Endodermal cell (in vitro differentiated cells): ENCODE data around the gene TIMP4. TPM values are rescaled to one million over a fixed set of nuclear protein-coding genes. Genes with fewer than 3 reads are reported as not detected.

Source experiments
- DNase-seq: peaks from one replicate; pipeline ENCODE4 v3.0.0-alpha.2; 2017
- H3K27ac ChIP-seq: 2 replicates; pipeline ENCODE4 v1.5.1; 2013; ENCODE audit warnings: mild to moderate bottlenecking, low read depth, low read length, moderate library complexity
- H3K27me3 ChIP-seq: 2 replicates; pipeline ENCODE4 v1.6.1; 2013; ENCODE audit warnings: mild to moderate bottlenecking, low read length, moderate library complexity; ENCODE audit not compliant: insufficient read depth, control insufficient read depth, poor library complexity, severe bottlenecking
- H3K36me3 ChIP-seq: 2 replicates; pipeline ENCODE4 v1.7.0; 2013; ENCODE audit warnings: mild to moderate bottlenecking, low read length, moderate library complexity; ENCODE audit not compliant: control insufficient read depth, insufficient read depth
- H3K4me1 ChIP-seq: one replicate; pipeline ENCODE4 v1.7.0; 2013; ENCODE audit warnings: low read length; ENCODE audit not compliant: control insufficient read depth, insufficient read depth
- H3K4me3 ChIP-seq: 2 replicates; pipeline ENCODE4 v1.5.1; 2013; ENCODE audit warnings: mild to moderate bottlenecking, low read length, moderate library complexity
- H3K9ac ChIP-seq: 2 replicates; pipeline ENCODE4 v1.6.1; 2013; ENCODE audit warnings: mild to moderate bottlenecking, low read length, moderate library complexity; ENCODE audit not compliant: poor library complexity, severe bottlenecking; ENCODE audit errors: extremely low read depth
- H3K9me3 ChIP-seq: 2 replicates; pipeline ENCODE4 v1.6.1; 2013; ENCODE audit warnings: mild to moderate bottlenecking, low read length, moderate library complexity; ENCODE audit not compliant: control insufficient read depth
- H3K27ac Mint-ChIP-seq: 2 replicates; pipeline ENCODE4 v1.8.0; 2020; ENCODE audit warnings: mixed read lengths
- H3K27me3 Mint-ChIP-seq: 2 replicates; pipeline ENCODE4 v1.8.0; 2021; ENCODE audit warnings: mild to moderate bottlenecking, mixed read lengths; ENCODE audit not compliant: insufficient read depth
- H3K36me3 Mint-ChIP-seq: 2 replicates; pipeline ENCODE4 v1.8.0; 2020; ENCODE audit warnings: low read depth, mixed read lengths
- H3K4me1 Mint-ChIP-seq: 2 replicates; pipeline ENCODE4 v1.8.0; 2020; ENCODE audit warnings: mixed read lengths
- H3K4me3 Mint-ChIP-seq: 2 replicates; pipeline ENCODE4 v1.8.0; 2020; ENCODE audit warnings: mild to moderate bottlenecking, moderate library complexity, mixed read lengths
- H3K9me3 Mint-ChIP-seq: 2 replicates; pipeline ENCODE4 v1.8.0; 2020; ENCODE audit warnings: mild to moderate bottlenecking, mixed read lengths
- WGBS, 2 experiments: methylation state at CpG; one replicate each; pipeline versions ENCODE4 v1.1.5 to v1.1.7; 2013; ENCODE audit warnings: missing lambda C conversion rate in 2 of 2, mixed read lengths in 1 of 2; ENCODE audit not compliant: insufficient coverage in 1 of 2, insufficient read length in 1 of 2; 5-methylcytosine and 5-hydroxymethylcytosine counted together
- total RNA-seq, 2 donors: library from RNA; stranded (reverse); fragmentation: NEBNext Ultra II Directional in 1 of 2; extraction: Animal tissue kit (Norgen Biotek cat#: 25700) in 1 of 2; gene quantifications; 2 replicates in 1 of 2; 3 replicates in 1 of 2; pipeline ENCODE4 v1.2.1, GENCODE V29; 2021
- TF ChIP-seq, protein P1 (sequence below): fragments of 200-600 bp; sonication (generic); conservative IDR thresholded peaks from 2 replicates; pipeline ENCODE4 v1.5.0; 2021; ENCODE audit warnings: antibody characterized with exemption, mild to moderate bottlenecking

TIMP4 gene
- total RNA-seq, 2 donors from 2014 or later = 4.4 TPM; not detected in 1

DNA sequence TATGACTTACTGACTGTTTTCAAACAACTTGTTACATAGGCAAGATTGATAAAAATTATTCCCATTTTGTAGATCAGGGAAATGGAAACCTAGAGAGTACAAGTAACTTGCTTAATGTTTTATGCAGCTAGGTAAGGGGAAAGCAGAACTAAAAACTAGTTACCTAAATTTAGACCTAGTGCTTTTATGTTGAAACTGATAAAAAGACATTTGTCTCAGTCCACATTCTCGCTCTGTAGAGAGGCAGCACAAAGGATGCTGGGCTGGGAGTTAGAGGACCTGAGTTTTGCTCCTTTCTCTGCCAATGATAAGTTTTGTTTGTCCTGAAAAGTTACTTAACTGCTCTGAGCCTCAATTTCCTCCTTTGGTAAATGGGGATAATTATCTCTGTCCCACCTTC lies 17.4 kb downstream of the TIMP4 start:
- Histone ChIP-seq H3K27ac (no peak overlapping the region), H3K27me3 (no peaks in the 10 kb centered on the region), H3K9me3 (no peaks in the 10 kb centered on the region), H3K36me3 (no peaks in the 10 kb centered on the region), H3K9ac (no peak overlapping the region), H3K4me1 (no peaks in the 10 kb centered on the region), H3K4me3 (no peak overlapping the region)
- Mint-ChIP-seq H3K36me3 (no peaks in the 10 kb centered on the region), H3K27ac (no peak overlapping the region), H3K27me3 (no peaks in the 10 kb centered on the region), H3K4me1 (peaks cover 9% of the 10 kb centered on the region), H3K9me3 (no peaks in the 10 kb centered on the region), H3K4me3 (no peak overlapping the region)
- DNase-seq = no peak
- 91 to 100% methylated on average over 1 of the region's 1 CpG for WGBS, 2 experiments
- TF ChIP-seq, protein P1, sequence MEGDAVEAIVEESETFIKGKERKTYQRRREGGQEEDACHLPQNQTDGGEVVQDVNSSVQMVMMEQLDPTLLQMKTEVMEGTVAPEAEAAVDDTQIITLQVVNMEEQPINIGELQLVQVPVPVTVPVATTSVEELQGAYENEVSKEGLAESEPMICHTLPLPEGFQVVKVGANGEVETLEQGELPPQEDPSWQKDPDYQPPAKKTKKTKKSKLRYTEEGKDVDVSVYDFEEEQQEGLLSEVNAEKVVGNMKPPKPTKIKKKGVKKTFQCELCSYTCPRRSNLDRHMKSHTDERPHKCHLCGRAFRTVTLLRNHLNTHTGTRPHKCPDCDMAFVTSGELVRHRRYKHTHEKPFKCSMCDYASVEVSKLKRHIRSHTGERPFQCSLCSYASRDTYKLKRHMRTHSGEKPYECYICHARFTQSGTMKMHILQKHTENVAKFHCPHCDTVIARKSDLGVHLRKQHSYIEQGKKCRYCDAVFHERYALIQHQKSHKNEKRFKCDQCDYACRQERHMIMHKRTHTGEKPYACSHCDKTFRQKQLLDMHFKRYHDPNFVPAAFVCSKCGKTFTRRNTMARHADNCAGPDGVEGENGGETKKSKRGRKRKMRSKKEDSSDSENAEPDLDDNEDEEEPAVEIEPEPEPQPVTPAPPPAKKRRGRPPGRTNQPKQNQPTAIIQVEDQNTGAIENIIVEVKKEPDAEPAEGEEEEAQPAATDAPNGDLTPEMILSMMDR = no peak

DNA sequence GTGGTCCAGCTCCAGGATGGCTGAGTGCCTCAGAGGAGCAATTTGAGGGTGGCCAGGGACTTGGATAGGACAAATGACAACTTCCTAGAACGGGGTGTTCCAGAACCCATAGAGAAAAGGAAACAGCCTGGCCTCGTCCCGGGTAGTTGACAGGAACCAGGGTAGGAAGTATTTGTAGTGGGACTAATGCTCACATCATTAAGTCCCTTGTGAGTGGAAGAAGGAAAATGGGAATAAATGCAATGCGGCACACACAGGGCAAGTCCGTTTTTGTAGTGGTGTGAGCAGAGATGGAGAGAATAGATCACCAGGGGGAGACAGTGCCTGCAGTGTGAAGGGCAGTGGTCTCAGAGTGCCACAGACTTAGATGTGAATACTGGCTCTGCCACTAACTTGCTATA lies 19.6 kb downstream of the TIMP4 start:
- no peaks in the 10 kb centered on the region for H3K27me3 Mint-ChIP-seq
- no peaks in the 10 kb centered on the region for H3K9me3 Mint-ChIP-seq
- H3K4me3 Mint-ChIP-seq = no peak overlapping the region
- H3K27ac Mint-ChIP-seq = no peak overlapping the region
- Histone ChIP-seq H3K9ac (no peak overlapping the region), H3K27ac (no peak overlapping the region), H3K4me3 (no peak overlapping the region), H3K9me3 (no peaks in the 10 kb centered on the region), H3K4me1 (no peaks in the 10 kb centered on the region), H3K36me3 (no peaks in the 10 kb centered on the region), H3K27me3 (no peaks in the 10 kb centered on the region)
- no peaks in the 10 kb centered on the region for H3K36me3 Mint-ChIP-seq
- TF ChIP-seq, protein P1 = peak; percentile 86
- peaks cover 9% of the 10 kb centered on the region for H3K4me1 Mint-ChIP-seq
- 68 to 71% methylated on average over 5 of the region's 5 CpGs for WGBS, 2 experiments
- DNase-seq = peak; percentile 82

DNA sequence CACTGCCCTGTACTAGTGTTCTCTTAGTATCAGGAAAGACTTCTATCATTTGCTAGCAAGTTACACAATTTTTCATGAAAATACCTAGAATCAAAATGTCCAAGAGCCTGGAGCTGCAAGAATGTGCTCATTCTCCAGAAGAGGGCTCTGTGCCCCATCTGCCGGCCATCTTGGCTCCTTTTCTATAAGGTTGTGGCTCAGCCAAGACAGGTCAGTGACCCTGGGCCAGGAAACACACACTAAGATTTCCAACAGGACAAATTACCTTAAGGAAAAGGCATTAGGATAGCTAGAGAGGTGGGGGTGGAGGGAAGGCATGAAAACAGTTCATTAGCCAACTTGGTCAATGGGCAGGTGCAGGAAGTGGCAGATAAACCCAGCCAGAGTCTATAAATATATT lies 20.7 kb downstream of the TIMP4 start:
- Histone ChIP-seq H3K4me3 (no peak overlapping the region), H3K9me3 (no peaks in the 10 kb centered on the region), H3K4me1 (no peaks in the 10 kb centered on the region), H3K9ac (no peak overlapping the region), H3K27ac (no peak overlapping the region), H3K36me3 (no peaks in the 10 kb centered on the region), H3K27me3 (no peaks in the 10 kb centered on the region)
- H3K27ac Mint-ChIP-seq = no peak overlapping the region
- H3K4me3 Mint-ChIP-seq = no peak overlapping the region
- peaks cover 9% of the 10 kb centered on the region for H3K4me1 Mint-ChIP-seq
- TF ChIP-seq, protein P1 = peak; percentile 72
- peak; percentile 62 for DNase-seq
- 44 to 80% methylated on average over 1 of the region's 1 CpG for WGBS, 2 experiments
- H3K36me3 Mint-ChIP-seq = no peaks in the 10 kb centered on the region
- H3K27me3 Mint-ChIP-seq = no peaks in the 10 kb centered on the region
- no peaks in the 10 kb centered on the region for H3K9me3 Mint-ChIP-seq
